ENCODE data around the gene ELK4. TPM values are rescaled to one million over a fixed set of nuclear protein-coding genes. Genes with fewer than 3 reads are reported as not detected.

The ELK4 gene
- total RNA-seq, 1 donor: 30.2 TPM

GRCh38 chr1:205664399-205665017 lies 32.7 kb upstream of the ELK4 start:
- TF ChIP-seq CTCF (IDR thresholded peaks at IDR 0.05; ENCODE audit: insufficient read depth, low read depth, low read length): no peak
- DNase-seq (ENCODE audit: low read depth): no peak
- H3K4me3 ChIP-seq (ENCODE audit: low read depth, low read length): no peak overlapping the region

- no peak for TF ChIP-seq CTCF (IDR thresholded peaks at IDR 0.05; ENCODE audit: insufficient read depth, low read depth, low read length)
- no peak overlapping the region for H3K4me3 ChIP-seq (ENCODE audit: low read depth, low read length)
- no peak for DNase-seq (ENCODE audit: low read depth)
Observed at GRCh38 chr1:205663286-205663936, 31.6 kb upstream of the ELK4 start.

- H3K4me3 ChIP-seq (ENCODE audit: low read depth, low read length): no peak overlapping the region
- no peak for DNase-seq (ENCODE audit: low read depth)
- no peak for TF ChIP-seq CTCF (IDR thresholded peaks at IDR 0.05; ENCODE audit: insufficient read depth, low read depth, low read length)
Observed at GRCh38 chr1:205662791-205663190, 31.0 kb upstream of the ELK4 start.

GRCh38 chr1:205662135-205662738 lies 30.4 kb upstream of the ELK4 start:
- no peak for DNase-seq (ENCODE audit: low read depth)
- H3K4me3 ChIP-seq (ENCODE audit: low read depth, low read length): no peak overlapping the region
- no peak for TF ChIP-seq CTCF (IDR thresholded peaks at IDR 0.05; ENCODE audit: insufficient read depth, low read depth, low read length)

- TF ChIP-seq CTCF (IDR thresholded peaks at IDR 0.05; ENCODE audit: insufficient read depth, low read depth, low read length): no peak
- H3K4me3 ChIP-seq (ENCODE audit: low read depth, low read length): no peak overlapping the region
- DNase-seq (ENCODE audit: low read depth): no peak
Observed at GRCh38 chr1:205661429-205662134, 29.8 kb upstream of the ELK4 start.

- no peak for DNase-seq (ENCODE audit: low read depth)
- no peak overlapping the region for H3K4me3 ChIP-seq (ENCODE audit: low read depth, low read length)
- TF ChIP-seq CTCF (IDR thresholded peaks at IDR 0.05; ENCODE audit: insufficient read depth, low read depth, low read length): no peak
Observed at GRCh38 chr1:205660361-205660760, 28.6 kb upstream of the ELK4 start.
